HCT116 (cell line): ENCODE data around the gene AFAP1L1. TPM values are rescaled to one million over a fixed set of nuclear protein-coding genes. Genes with fewer than 3 reads are reported as not detected.

Experiments
- ATAC-seq: fragments of 200-7000 bp; cut with Tn5 transposase; 2 replicates; pipeline ENCODE4 v1.9.1; 2020; ENCODE audit warnings: mild to moderate bottlenecking, moderate library complexity
- BruUV-seq: library from RNA; stranded (reverse); fragments of 400-500 nt; replicated peaks from 2 replicates; lab custom pipeline; 2021; lab: Mats Ljungman, UMichigan
- CTCF ChIA-PET: fragments of 300-600 bp; sonication (Branson Sonifier 250); formaldehyde crosslinking; loops from one replicate; lab custom pipeline; 2021; ENCODE audit warnings: antibody characterized with exemption; lab: Charles Lee
- POLR2A ChIA-PET: fragments of 300-600, 350-600 bp; sonication (Branson Sonifier 250); formaldehyde crosslinking; loops from one replicate; lab custom pipeline; 2021; ENCODE audit warnings: antibody characterized with exemption; lab: Charles Lee
- RAD21 ChIA-PET, 2 experiments: fragments of 300-600 bp; sonication (Branson Sonifier 250); formaldehyde crosslinking; loops; one replicate each; lab custom pipeline; 2023; ENCODE audit warnings: low total read pairs in 2 of 2; ENCODE audit not compliant: uncharacterized antibody in 2 of 2, unreplicated experiment in 2 of 2, low non-redundant PET in 1 of 2; lab: Charles Lee
- DNase-seq: peaks from one replicate; pipeline ENCODE4 v3.0.0-alpha.2; 2010; ENCODE audit warnings: low read depth, low spot score
- H2AFZ ChIP-seq: fragments of 200-600 bp; shearing (Covaris generic), sonication (generic); 2 replicates; pipeline ENCODE4 v1.6.1; 2017; ENCODE audit warnings: low read depth, mixed run types, mixed read lengths, antibody characterized with exemption, low read length; ENCODE audit not compliant: poor library complexity, severe bottlenecking
- H3K27ac ChIP-seq: 2 replicates; pipeline ENCODE4 v1.5.1; 2012; ENCODE audit warnings: low read depth, low read length
- H3K27me3 ChIP-seq: fragments of 200-600 bp; sonication (generic); 2 replicates; pipeline ENCODE4 v1.6.1; 2016; ENCODE audit warnings: mixed run types, low read length, mixed read lengths; ENCODE audit not compliant: insufficient read depth
- H3K36me3 ChIP-seq, 2 experiments: fragments of 200-500 bp in 1 of 2; fragments of 200-600 bp in 1 of 2; sonication (Bioruptor generic) in 1 of 2; sonication (generic) in 1 of 2; 2 replicates each; pipeline versions ENCODE4 v1.5.1 to v1.6.1; 2014 to 2016; ENCODE audit warnings: low read length in 2 of 2, inconsistent platforms in 1 of 2, mixed read lengths in 1 of 2, mixed run types in 1 of 2; ENCODE audit not compliant: insufficient read depth in 2 of 2, control insufficient read depth in 1 of 2
- H3K4me1 ChIP-seq, 2 experiments: fragments of 200-600 bp in 1 of 2; sonication (generic) in 1 of 2; 2 replicates each; pipeline versions ENCODE4 v1.5.1 to v1.6.1; 2012 to 2017; ENCODE audit warnings: low read length in 2 of 2, inconsistent platforms in 1 of 2, mild to moderate bottlenecking in 1 of 2, mixed read lengths in 1 of 2, mixed run types in 1 of 2, moderate library complexity in 1 of 2; ENCODE audit not compliant: insufficient read depth in 2 of 2, control insufficient read depth in 1 of 2
- H3K4me2 ChIP-seq: fragments of 200-600 bp; sonication (generic); 2 replicates; pipeline ENCODE4 v1.6.1; 2017; ENCODE audit warnings: mixed run types, low read length, mixed read lengths
- H3K4me3 ChIP-seq, 2 experiments: fragments of 200-600 bp in 1 of 2; sonication (generic) in 1 of 2; replicated peaks in 1 of 2; 2 replicates each; pipeline ENCODE4 v1.5.1; 2011 to 2016; ENCODE audit warnings: low read length in 2 of 2, control low read depth in 1 of 2, low read depth in 1 of 2, mild to moderate bottlenecking in 1 of 2, mixed read lengths in 1 of 2, mixed run types in 1 of 2
- H3K79me2 ChIP-seq: fragments of 200-600 bp; sonication (generic); 2 replicates; pipeline ENCODE4 v1.6.1; 2017; ENCODE audit warnings: mild to moderate bottlenecking, mixed run types, low read length, moderate library complexity, mixed read lengths; ENCODE audit not compliant: insufficient read depth
- H3K9ac ChIP-seq: fragments of 200-600 bp; sonication (generic); 2 replicates; pipeline ENCODE4 v1.6.1; 2016; ENCODE audit warnings: low read length, mixed read lengths
- H3K9me2 ChIP-seq: fragments of 200-600 bp; sonication (generic), shearing (Covaris generic); 2 replicates; pipeline ENCODE4 v1.6.1; 2017; ENCODE audit warnings: mixed run types, mild to moderate bottlenecking, moderate library complexity; ENCODE audit not compliant: insufficient read depth
- H3K9me3 ChIP-seq, 2 experiments: fragments of 200-500 bp in 1 of 2; fragments of 200-600 bp in 1 of 2; sonication (Bioruptor generic) in 1 of 2; sonication (generic) in 1 of 2; 2 replicates each; pipeline ENCODE4 v1.6.1; 2014 to 2017; ENCODE audit warnings: low read length in 2 of 2, mixed read lengths in 2 of 2, inconsistent platforms in 1 of 2, low read depth in 1 of 2, mild to moderate bottlenecking in 1 of 2, mixed run types in 1 of 2, moderate library complexity in 1 of 2; ENCODE audit not compliant: control insufficient read depth in 1 of 2, insufficient read depth in 1 of 2
- H4K20me1 ChIP-seq: fragments of 200-600 bp; sonication (generic), shearing (Covaris generic); 2 replicates; pipeline ENCODE4 v1.6.1; 2017; ENCODE audit warnings: mixed run types, mild to moderate bottlenecking, moderate library complexity; ENCODE audit not compliant: insufficient read depth
- CBX3 ChIP-seq: IDR thresholded peaks from 2 replicates; pipeline ENCODE4 v1.6.1; 2012; ENCODE audit warnings: low read depth
- EGR1 ChIP-seq: IDR thresholded peaks from 2 replicates; pipeline ENCODE4 v1.6.1; 2012; ENCODE audit warnings: low read depth
- EZH2 ChIP-seq: fragments of 200-600 bp; sonication (generic); IDR thresholded peaks from 2 replicates; pipeline ENCODE4 v1.6.1; 2017; ENCODE audit warnings: antibody characterized with exemption, mixed run types
- JUND ChIP-seq: IDR thresholded peaks from 2 replicates; pipeline ENCODE4 v1.6.1; 2012
- POLR2A ChIP-seq: IDR thresholded peaks from 2 replicates; pipeline ENCODE4 v1.7.0; 2011; ENCODE audit warnings: borderline replicate concordance; ENCODE audit not compliant: insufficient read depth, insufficient read length; ENCODE audit errors: extremely low read depth
- RAD21 ChIP-seq: IDR thresholded peaks from 2 replicates; pipeline ENCODE4 v1.6.1; 2012; ENCODE audit warnings: low read depth, mild to moderate bottlenecking
- SIN3A ChIP-seq: IDR thresholded peaks from 2 replicates; pipeline ENCODE4 v1.6.1; 2012; ENCODE audit warnings: low read depth
- SP1 ChIP-seq: IDR thresholded peaks from 2 replicates; pipeline ENCODE4 v1.6.1; 2012; ENCODE audit warnings: low read depth
- SRF ChIP-seq: IDR thresholded peaks from 2 replicates; pipeline ENCODE4 v1.6.1; 2012; ENCODE audit warnings: low read depth
- TCF7L2 ChIP-seq: IDR thresholded peaks from 2 replicates; pipeline ENCODE4 v1.7.0; 2011; ENCODE audit warnings: borderline replicate concordance, inconsistent platforms; ENCODE audit not compliant: insufficient read depth, insufficient read length; ENCODE audit errors: extremely low read depth
- YY1 ChIP-seq: IDR thresholded peaks from 2 replicates; pipeline ENCODE4 v1.6.1; 2011; ENCODE audit warnings: low read length, low read depth, moderate library complexity, mild to moderate bottlenecking; ENCODE audit not compliant: insufficient replicate concordance; ENCODE audit errors: extremely low read depth
- ZFX ChIP-seq: fragments of 450-650 bp; IDR thresholded peaks from 2 replicates; pipeline ENCODE4 v1.6.1; 2017
- ZNF274 ChIP-seq: fragments of 200-500 bp; sonication (Bioruptor generic); IDR thresholded peaks from 2 replicates; pipeline ENCODE4 v1.6.1; 2014; ENCODE audit warnings: mild to moderate bottlenecking, low read depth, low read length, inconsistent platforms
- intact Hi-C: fragments of 100-400 bp; cut with micrococcal nuclease; formaldehyde crosslinking; loops from 2 replicates; pipeline ENCODE4 v1.10.0; 2022
- total RNA-seq: library from RNA; stranded (reverse); gene quantifications from one replicate; pipeline ENCODE4 v1.2.1, GENCODE V29; 2021; ENCODE audit not compliant: unreplicated experiment
- TF ChIP-seq, protein P1 (sequence below): IDR thresholded peaks from 2 replicates; pipeline ENCODE4 v1.6.1; 2012
- TF ChIP-seq, protein P2 (sequence below), 3 experiments: fragments of 200-600 bp in 1 of 3; sonication (generic) in 1 of 3; IDR thresholded peaks in 2 of 3; conservative IDR thresholded peaks in 1 of 3; 2 replicates each; pipeline ENCODE4 v1.5.1; 2012 to 2017; ENCODE audit warnings: low read depth in 2 of 3, low read length in 2 of 3, antibody characterized with exemption in 1 of 3, borderline replicate concordance in 1 of 3, control low read depth in 1 of 3, mild to moderate bottlenecking in 1 of 3, mixed read lengths in 1 of 3, mixed run types in 1 of 3, moderate library complexity in 1 of 3; ENCODE audit not compliant: insufficient read depth in 1 of 3
- TF ChIP-seq, protein P3 (sequence below): IDR thresholded peaks from 2 replicates; pipeline ENCODE4 v1.6.1; 2012
- TF ChIP-seq, protein P4 (sequence below): IDR thresholded peaks from 2 replicates; pipeline ENCODE4 v1.6.1; 2011; ENCODE audit warnings: mild to moderate bottlenecking, low read length, moderate library complexity; ENCODE audit not compliant: insufficient replicate concordance; ENCODE audit errors: extremely low read depth

Gene AFAP1L1
- total RNA-seq, 1 experiment from 2014 or later: 4.3 TPM

DNA sequence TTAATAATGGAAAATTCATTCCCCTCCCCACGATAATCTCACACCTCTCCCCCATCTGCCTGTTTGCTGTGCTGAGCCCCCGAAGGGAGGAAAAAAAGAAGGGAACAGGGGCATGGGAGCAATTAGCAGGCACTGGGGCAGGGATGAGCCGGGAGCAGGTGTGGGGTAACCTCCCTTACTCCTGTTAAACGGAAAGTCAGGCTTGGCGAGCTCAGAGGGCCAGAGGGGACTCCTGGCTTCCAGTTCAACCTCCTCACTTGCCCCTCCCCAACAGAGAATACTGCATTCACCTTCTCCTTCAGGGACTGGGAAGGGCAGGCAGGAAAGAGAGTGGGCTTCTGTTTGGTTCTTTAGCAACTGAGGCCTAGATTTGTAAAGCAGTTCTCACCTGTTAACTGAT, 1.6 kb downstream of the AFAP1L1 start:
- H3K9me2 ChIP-seq: no peaks in the 10 kb centered on the region
- no peaks in the 10 kb centered on the region for H3K27me3 ChIP-seq
- ChIA-PET POLR2A (no interaction called here), RAD21 (no interaction called here), CTCF (no interaction called here)
- H3K4me2 ChIP-seq: peak overlapping the region; percentile 97; the same call in 1 of the 2 replicates
- no peaks in the 10 kb centered on the region for H3K36me3 ChIP-seq
- H3K4me3 ChIP-seq: no peak overlapping the region
- DNase-seq (no peak), ATAC-seq (no peak)
- peaks cover 0 to 4% of the 10 kb centered on the region in 2 experiments; a peak in 1 of 4 replicates for H3K9me3 ChIP-seq
- no peak overlapping the region for H3K9ac ChIP-seq
- intact Hi-C loops: no loop called here
- no peak overlapping the region for H2AFZ ChIP-seq
- no peaks in the 10 kb centered on the region for H3K79me2 ChIP-seq
- TF ChIP-seq SRF (no peak), POLR2A (no peak), SIN3A (no peak), RAD21 (no peak), SP1 (no peak), EZH2 (no peak), YY1 (no peak), JUND (no peak), CBX3 (no peak), TCF7L2 (no peak), EGR1 (no peak), ZFX (no peak), ZNF274 (no peak)
- TF ChIP-seq, protein P1, sequence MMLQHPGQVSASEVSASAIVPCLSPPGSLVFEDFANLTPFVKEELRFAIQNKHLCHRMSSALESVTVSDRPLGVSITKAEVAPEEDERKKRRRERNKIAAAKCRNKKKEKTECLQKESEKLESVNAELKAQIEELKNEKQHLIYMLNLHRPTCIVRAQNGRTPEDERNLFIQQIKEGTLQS: no peak
- TF ChIP-seq, protein P2, sequence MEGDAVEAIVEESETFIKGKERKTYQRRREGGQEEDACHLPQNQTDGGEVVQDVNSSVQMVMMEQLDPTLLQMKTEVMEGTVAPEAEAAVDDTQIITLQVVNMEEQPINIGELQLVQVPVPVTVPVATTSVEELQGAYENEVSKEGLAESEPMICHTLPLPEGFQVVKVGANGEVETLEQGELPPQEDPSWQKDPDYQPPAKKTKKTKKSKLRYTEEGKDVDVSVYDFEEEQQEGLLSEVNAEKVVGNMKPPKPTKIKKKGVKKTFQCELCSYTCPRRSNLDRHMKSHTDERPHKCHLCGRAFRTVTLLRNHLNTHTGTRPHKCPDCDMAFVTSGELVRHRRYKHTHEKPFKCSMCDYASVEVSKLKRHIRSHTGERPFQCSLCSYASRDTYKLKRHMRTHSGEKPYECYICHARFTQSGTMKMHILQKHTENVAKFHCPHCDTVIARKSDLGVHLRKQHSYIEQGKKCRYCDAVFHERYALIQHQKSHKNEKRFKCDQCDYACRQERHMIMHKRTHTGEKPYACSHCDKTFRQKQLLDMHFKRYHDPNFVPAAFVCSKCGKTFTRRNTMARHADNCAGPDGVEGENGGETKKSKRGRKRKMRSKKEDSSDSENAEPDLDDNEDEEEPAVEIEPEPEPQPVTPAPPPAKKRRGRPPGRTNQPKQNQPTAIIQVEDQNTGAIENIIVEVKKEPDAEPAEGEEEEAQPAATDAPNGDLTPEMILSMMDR (IDR thresholded peaks at IDR 0.05 in 2 of 3, conservative IDR thresholded peaks at IDR 0.05 in 1 of 3; ENCODE audit: borderline replicate concordance in 1 of 3, insufficient read depth in 1 of 3, low read depth in 2 of 3, low read length in 2 of 3): no peak
- TF ChIP-seq, protein P3, sequence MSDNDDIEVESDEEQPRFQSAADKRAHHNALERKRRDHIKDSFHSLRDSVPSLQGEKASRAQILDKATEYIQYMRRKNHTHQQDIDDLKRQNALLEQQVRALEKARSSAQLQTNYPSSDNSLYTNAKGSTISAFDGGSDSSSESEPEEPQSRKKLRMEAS: no peak
- TF ChIP-seq, protein P4, sequence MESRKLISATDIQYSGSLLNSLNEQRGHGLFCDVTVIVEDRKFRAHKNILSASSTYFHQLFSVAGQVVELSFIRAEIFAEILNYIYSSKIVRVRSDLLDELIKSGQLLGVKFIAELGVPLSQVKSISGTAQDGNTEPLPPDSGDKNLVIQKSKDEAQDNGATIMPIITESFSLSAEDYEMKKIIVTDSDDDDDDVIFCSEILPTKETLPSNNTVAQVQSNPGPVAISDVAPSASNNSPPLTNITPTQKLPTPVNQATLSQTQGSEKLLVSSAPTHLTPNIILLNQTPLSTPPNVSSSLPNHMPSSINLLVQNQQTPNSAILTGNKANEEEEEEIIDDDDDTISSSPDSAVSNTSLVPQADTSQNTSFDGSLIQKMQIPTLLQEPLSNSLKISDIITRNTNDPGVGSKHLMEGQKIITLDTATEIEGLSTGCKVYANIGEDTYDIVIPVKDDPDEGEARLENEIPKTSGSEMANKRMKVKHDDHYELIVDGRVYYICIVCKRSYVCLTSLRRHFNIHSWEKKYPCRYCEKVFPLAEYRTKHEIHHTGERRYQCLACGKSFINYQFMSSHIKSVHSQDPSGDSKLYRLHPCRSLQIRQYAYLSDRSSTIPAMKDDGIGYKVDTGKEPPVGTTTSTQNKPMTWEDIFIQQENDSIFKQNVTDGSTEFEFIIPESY: no peak
- TF ChIP-seq, all 23 proteins: peak for 0
- Histone ChIP-seq H4K20me1 (no peaks in the 10 kb centered on the region), H3K27ac (no peak overlapping the region), H3K4me1 (peaks cover 0 to 8% of the 10 kb centered on the region in 2 experiments; a peak in 2 of 4 replicates)
- BruUV-seq: no TSS peak
